Mesenchymal stem cell (in vitro differentiated cells and primary cell): ENCODE data around the gene SLC39A3.
"Not testable (repeated sequence)": the region's sequence is repeated elsewhere in the genome, so short reads cannot be mapped to it uniquely, and the experiment has no call there.

Experiments used
- DNase-seq: peaks from one replicate; pipeline ENCODE4 v3.0.0-alpha.2; 2013
- H2AFZ ChIP-seq: one replicate; pipeline ENCODE4 v1.6.1; 2013; ENCODE audit warnings: low read depth, mild to moderate bottlenecking, control low read depth, inconsistent platforms, low read length, moderate library complexity
- H2AK5ac ChIP-seq: 2 replicates; pipeline ENCODE4 v1.6.1; 2013; ENCODE audit warnings: low read length, moderate library complexity, mild to moderate bottlenecking, inconsistent platforms; ENCODE audit not compliant: severe bottlenecking
- H2BK120ac ChIP-seq: one replicate; pipeline ENCODE4 v1.6.1; 2013; ENCODE audit warnings: low read depth, mild to moderate bottlenecking, inconsistent platforms, low read length, moderate library complexity
- H2BK12ac ChIP-seq, 2 experiments: one replicate each; pipeline ENCODE4 v1.6.1; 2013; ENCODE audit warnings: inconsistent platforms in 2 of 2, low read length in 2 of 2, mild to moderate bottlenecking in 2 of 2, moderate library complexity in 2 of 2, control low read depth in 1 of 2
- H2BK15ac ChIP-seq: one replicate; pipeline ENCODE4 v1.6.1; 2013; ENCODE audit warnings: mild to moderate bottlenecking, low read depth, inconsistent platforms; ENCODE audit not compliant: poor library complexity, severe bottlenecking
- H2BK5ac ChIP-seq: 2 replicates; pipeline ENCODE4 v1.6.1; 2013; ENCODE audit warnings: low read depth, mild to moderate bottlenecking, low read length, control low read depth, inconsistent platforms; ENCODE audit not compliant: poor library complexity, severe bottlenecking
- H3K14ac ChIP-seq, 2 experiments: one replicate each; pipeline ENCODE4 v1.6.1; 2013; ENCODE audit warnings: inconsistent platforms in 2 of 2, low read length in 2 of 2, control low read depth in 1 of 2, mild to moderate bottlenecking in 1 of 2, moderate library complexity in 1 of 2
- H3K18ac ChIP-seq, 2 experiments: one replicate each; pipeline ENCODE4 v1.6.1; 2013; ENCODE audit warnings: inconsistent platforms in 2 of 2, low read length in 2 of 2, control low read depth in 1 of 2, low read depth in 1 of 2, mild to moderate bottlenecking in 1 of 2
- H3K23ac ChIP-seq, 2 experiments: one replicate each; pipeline ENCODE4 v1.6.1; 2013; ENCODE audit warnings: inconsistent platforms in 2 of 2, low read length in 2 of 2, mild to moderate bottlenecking in 2 of 2, moderate library complexity in 2 of 2, control low read depth in 1 of 2
- H3K27ac ChIP-seq: 2 replicates; pipeline ENCODE4 v1.5.1; 2013; ENCODE audit warnings: mild to moderate bottlenecking, moderate library complexity, low read length, control low read depth, inconsistent platforms; ENCODE audit not compliant: poor library complexity, severe bottlenecking
- H3K27me3 ChIP-seq, 2 experiments: 2 replicates each; pipeline versions ENCODE4 v1.6.1 to v1.7.0; 2013; ENCODE audit warnings: low read length in 2 of 2, mild to moderate bottlenecking in 2 of 2, moderate library complexity in 2 of 2, control low read depth in 1 of 2, inconsistent platforms in 1 of 2; ENCODE audit not compliant: control insufficient read depth in 1 of 2, insufficient read depth in 1 of 2
- H3K36me3 ChIP-seq, 2 experiments: 2 replicates each; pipeline versions ENCODE4 v1.6.1 to v1.7.0; 2013; ENCODE audit warnings: low read length in 2 of 2, control low read depth in 1 of 2, inconsistent platforms in 1 of 2, low read depth in 1 of 2, mild to moderate bottlenecking in 1 of 2; ENCODE audit not compliant: insufficient read depth in 2 of 2, control insufficient read depth in 1 of 2
- H3K4ac ChIP-seq, 2 experiments: one replicate each; pipeline ENCODE4 v1.6.1; 2013; ENCODE audit warnings: inconsistent platforms in 2 of 2, low read length in 2 of 2, mild to moderate bottlenecking in 2 of 2, moderate library complexity in 2 of 2, control low read depth in 1 of 2, low read depth in 1 of 2
- H3K4me1 ChIP-seq: 2 replicates; pipeline ENCODE4 v1.6.1; 2013; ENCODE audit warnings: low read depth, low read length, control low read depth; ENCODE audit not compliant: control insufficient read depth, insufficient read depth
- H3K4me2 ChIP-seq: 2 replicates; pipeline ENCODE4 v1.6.1; 2013; ENCODE audit warnings: low read length, mild to moderate bottlenecking, inconsistent platforms; ENCODE audit not compliant: poor library complexity, severe bottlenecking
- H3K4me3 ChIP-seq, 2 experiments: 2 replicates each; pipeline versions ENCODE4 v1.5.1 to v1.7.0; 2013; ENCODE audit warnings: low read length in 2 of 2, mild to moderate bottlenecking in 2 of 2, control low read depth in 1 of 2, low read depth in 1 of 2; ENCODE audit not compliant: insufficient read depth in 1 of 2
- H3K79me1 ChIP-seq: replicated peaks from 2 replicates; pipeline ENCODE4 v1.6.1; 2013; ENCODE audit warnings: mild to moderate bottlenecking, control low read depth, low read length, inconsistent platforms; ENCODE audit not compliant: poor library complexity, severe bottlenecking
- H3K9ac ChIP-seq: 2 replicates; pipeline ENCODE4 v1.7.0; 2013; ENCODE audit warnings: mild to moderate bottlenecking, low read length, moderate library complexity
- H3K9me3 ChIP-seq: 2 replicates; pipeline ENCODE4 v1.7.0; 2013; ENCODE audit warnings: mild to moderate bottlenecking, low read length; ENCODE audit not compliant: control insufficient read depth
- H4K8ac ChIP-seq: one replicate; pipeline ENCODE4 v1.6.1; 2013; ENCODE audit warnings: inconsistent platforms, mild to moderate bottlenecking, low read length, moderate library complexity
- H4K91ac ChIP-seq: one replicate; pipeline ENCODE4 v1.6.1; 2013; ENCODE audit warnings: mild to moderate bottlenecking, low read length, inconsistent platforms
- WGBS: methylation state at CpG from one replicate; pipeline ENCODE4 v1.1.7; 2013; ENCODE audit warnings: mixed read lengths; 5-methylcytosine and 5-hydroxymethylcytosine counted together

The SLC39A3 gene

DNA sequence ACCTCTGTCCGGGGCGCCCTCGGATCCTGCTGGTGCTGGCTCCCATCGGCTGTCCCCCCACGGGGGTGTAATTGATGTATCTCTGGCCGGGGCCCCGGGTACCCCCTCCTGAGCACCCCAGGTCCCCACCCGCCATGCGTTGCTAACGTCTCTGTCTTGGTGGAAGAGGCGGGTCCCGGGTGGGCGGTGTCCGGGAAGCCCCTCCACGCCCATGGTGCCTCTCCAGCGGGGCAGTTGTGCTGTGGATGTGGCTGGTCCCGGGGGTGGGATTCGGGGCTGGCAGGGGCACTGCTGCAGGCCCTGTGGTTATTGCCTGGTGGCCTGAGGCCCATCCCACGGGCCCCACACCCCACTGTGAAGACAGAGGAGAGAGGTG lies 23.6 kb downstream of the SLC39A3 start:
- no peak for DNase-seq
- no peak overlapping the region for H3K27ac ChIP-seq
- no peak overlapping the region for H2BK120ac ChIP-seq
- H3K4me2 ChIP-seq = no peak overlapping the region
- H3K23ac ChIP-seq = no peak overlapping the region
- no peak overlapping the region for H3K4ac ChIP-seq
- no peaks in the 10 kb centered on the region for H3K79me1 ChIP-seq
- H2AK5ac ChIP-seq = no peak overlapping the region
- no peak overlapping the region for H3K4me3 ChIP-seq
- 96% methylated on average over 18 of the region's 19 CpGs for WGBS
- no peak overlapping the region for H4K8ac ChIP-seq
- H3K36me3 ChIP-seq = peaks cover 0 to 19% of the 10 kb centered on the region in 2 experiments
- H2BK15ac ChIP-seq = no peak overlapping the region
- H3K9ac ChIP-seq = no peak overlapping the region
- peaks cover 8% of the 10 kb centered on the region for H3K9me3 ChIP-seq
- no peak overlapping the region for H2BK5ac ChIP-seq
- H2AFZ ChIP-seq = no peak overlapping the region
- H2BK12ac ChIP-seq = no peak overlapping the region
- H3K27me3 ChIP-seq = peaks cover 0 to 18% of the 10 kb centered on the region in 2 experiments
- H3K14ac ChIP-seq = no peak overlapping the region
- H3K18ac ChIP-seq = no peak overlapping the region
- peaks cover 11% of the 10 kb centered on the region for H3K4me1 ChIP-seq
- H4K91ac ChIP-seq = no peak overlapping the region

DNA sequence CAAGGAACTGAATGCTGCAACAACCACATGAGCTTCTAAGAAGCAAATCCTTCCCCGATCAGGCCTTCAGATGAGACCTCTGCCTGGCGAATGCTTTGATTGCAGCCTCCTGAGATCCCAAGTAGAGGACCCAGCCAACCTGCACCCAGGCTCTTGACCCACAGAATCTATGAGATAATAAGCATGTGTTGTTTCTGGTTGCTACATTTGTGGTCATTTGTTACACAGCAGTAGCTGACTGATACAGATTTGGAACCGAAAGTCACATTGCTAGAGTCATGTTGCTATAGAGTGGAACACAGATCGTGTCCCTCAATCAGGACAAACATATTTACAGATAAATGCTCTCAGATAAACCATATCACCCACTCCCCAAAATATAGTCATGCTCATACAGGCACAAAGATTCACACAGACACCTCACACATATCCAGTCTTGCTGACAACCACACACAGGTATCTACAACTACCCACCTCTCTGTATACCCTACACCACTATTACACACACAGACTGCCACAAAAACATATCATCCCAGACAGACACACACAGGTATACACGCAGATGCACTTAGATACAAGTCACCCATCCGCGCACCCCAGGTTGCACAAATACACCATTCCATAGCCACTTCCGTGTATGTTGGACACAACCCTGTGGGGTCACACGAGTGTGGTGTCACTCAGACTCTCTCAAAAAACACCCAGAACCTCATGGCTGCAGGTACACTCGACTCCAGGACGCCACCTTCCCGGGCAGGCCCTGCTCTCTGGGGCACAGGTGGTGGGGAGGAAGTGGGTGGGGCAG lies 24.1 kb downstream of the SLC39A3 start:
- peaks cover 8% of the 10 kb centered on the region for H3K9me3 ChIP-seq
- no peak overlapping the region for H2BK120ac ChIP-seq
- H3K14ac ChIP-seq = no peak overlapping the region
- no peak overlapping the region for H4K91ac ChIP-seq
- peaks cover 0 to 19% of the 10 kb centered on the region in 2 experiments for H3K36me3 ChIP-seq
- H3K27me3 ChIP-seq = peaks cover 0 to 18% of the 10 kb centered on the region in 2 experiments
- WGBS = 93% methylated on average over 11 of the region's 12 CpGs
- no peak overlapping the region for H3K27ac ChIP-seq
- no peak overlapping the region for H3K4me3 ChIP-seq
- H2AFZ ChIP-seq = no peak overlapping the region
- no peak overlapping the region for H2AK5ac ChIP-seq
- no peak overlapping the region for H2BK15ac ChIP-seq
- H3K23ac ChIP-seq = no peak overlapping the region
- no peaks in the 10 kb centered on the region for H3K79me1 ChIP-seq
- peaks cover 7% of the 10 kb centered on the region for H3K4me1 ChIP-seq
- H4K8ac ChIP-seq = no peak overlapping the region
- H3K4me2 ChIP-seq = no peak overlapping the region
- H2BK5ac ChIP-seq = no peak overlapping the region
- no peak overlapping the region for H3K4ac ChIP-seq
- H2BK12ac ChIP-seq = no peak overlapping the region
- DNase-seq = no peak
- H3K18ac ChIP-seq = no peak overlapping the region
- no peak overlapping the region for H3K9ac ChIP-seq

DNA sequence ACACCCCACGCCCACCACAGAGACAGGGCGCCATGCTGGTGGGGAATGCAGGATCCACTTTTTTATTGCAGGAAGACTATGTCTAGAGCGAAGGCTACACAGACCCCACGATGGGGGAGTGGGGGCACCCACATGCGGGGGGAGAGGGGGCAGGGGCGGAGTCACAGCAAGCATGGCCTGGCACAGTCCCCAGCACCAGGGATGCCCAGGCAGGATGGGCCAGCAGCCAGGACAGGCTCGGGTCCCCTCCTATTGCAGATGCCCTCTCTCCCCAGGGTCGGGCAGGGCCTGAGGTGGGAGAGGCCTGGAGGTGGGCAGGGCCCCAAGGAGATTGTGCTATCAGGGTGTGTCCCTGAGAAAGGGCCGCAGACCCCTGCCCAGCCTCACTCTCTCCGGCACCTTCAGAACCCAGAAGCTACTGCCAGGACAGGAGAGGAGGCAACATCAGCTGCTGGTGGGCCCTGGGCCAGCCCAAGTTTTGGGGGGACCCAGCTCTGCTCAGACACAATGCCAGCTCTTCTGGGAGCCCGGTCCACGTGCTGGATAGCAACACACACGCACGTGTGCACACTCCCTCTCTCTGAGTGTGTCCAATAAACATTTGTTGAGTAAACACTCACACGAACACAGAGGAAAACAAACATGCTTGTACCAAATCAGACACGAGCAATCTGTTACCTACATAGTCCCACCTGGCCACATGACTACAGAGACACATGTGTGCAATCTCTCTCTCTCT lies 25.1 kb downstream of the SLC39A3 start:
- Histone ChIP-seq H2AFZ (no peak overlapping the region), H3K18ac (no peak overlapping the region), H3K4me1 (no peaks in the 10 kb centered on the region), H3K4me2 (no peak overlapping the region), H3K36me3 (peaks cover 0 to 19% of the 10 kb centered on the region in 2 experiments), H3K14ac (no peak overlapping the region), H2BK5ac (no peak overlapping the region), H4K91ac (no peak overlapping the region), H3K27me3 (peaks cover 4 to 8% of the 10 kb centered on the region in 2 experiments), H4K8ac (no peak overlapping the region), H3K79me1 (no peaks in the 10 kb centered on the region), H3K23ac (no peak overlapping the region), H3K9ac (no peak overlapping the region), H3K4me3 (no peak overlapping the region), H3K9me3 (peaks cover 8% of the 10 kb centered on the region), H2AK5ac (no peak overlapping the region), H3K27ac (no peak overlapping the region), H2BK120ac (no peak overlapping the region), H2BK15ac (no peak overlapping the region), H2BK12ac (no peak overlapping the region), H3K4ac (no peak overlapping the region)
- no peak for DNase-seq
- 80% methylated on average over 14 of the region's 16 CpGs for WGBS

DNA sequence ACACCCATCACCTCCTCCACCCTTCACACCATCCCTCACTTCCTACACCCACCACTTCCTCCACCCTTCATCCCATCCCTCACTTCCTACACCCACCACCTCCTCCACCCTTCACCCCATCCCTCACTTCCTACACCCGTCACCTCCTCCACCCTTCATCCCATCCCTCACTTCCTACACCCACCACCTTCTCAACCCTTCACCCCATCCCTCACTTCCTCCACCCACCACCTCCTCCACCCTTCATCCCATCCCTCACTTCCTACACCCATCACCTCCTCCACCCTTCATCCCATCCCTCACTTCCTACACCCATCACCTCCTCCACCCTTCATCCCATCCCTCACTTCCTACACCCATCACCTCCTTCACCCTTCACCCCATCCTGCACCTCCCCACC lies 25.7 kb downstream of the SLC39A3 start:
- 88% methylated on average over 1 of the region's 1 CpG for WGBS
- H2AFZ ChIP-seq, H4K8ac ChIP-seq, H3K4me2 ChIP-seq, H3K4me1 ChIP-seq, H3K27ac ChIP-seq, H2AK5ac ChIP-seq, H3K27me3 ChIP-seq, H3K14ac ChIP-seq, H3K18ac ChIP-seq, H3K4me3 ChIP-seq, DNase-seq, H3K9ac ChIP-seq, H4K91ac ChIP-seq, H2BK15ac ChIP-seq, H2BK120ac ChIP-seq, H3K79me1 ChIP-seq, H2BK12ac ChIP-seq, H3K4ac ChIP-seq, H3K23ac ChIP-seq, H3K9me3 ChIP-seq, H2BK5ac ChIP-seq: not testable (repeated sequence)
- peaks cover 0 to 19% of the 10 kb centered on the region in 2 experiments for H3K36me3 ChIP-seq
